Smooth muscle cell (in vitro differentiated cells): ENCODE data around the gene NKG7. TPM values are rescaled to one million over a fixed set of nuclear protein-coding genes. Genes with fewer than 3 reads are reported as not detected.
A peak's percentile ranks its signal among the peaks of the same experiment; 100 is the strongest.
"Not testable (repeated sequence)": the region's sequence is repeated elsewhere in the genome, so short reads cannot be mapped to it uniquely, and the experiment has no call there.

Experiments used
- DNase-seq: peaks from one replicate; lab custom pipeline; 2025; ENCODE audit not compliant: unreplicated experiment; lab: John Stamatoyannopoulos, UW
- H2AFZ ChIP-seq: fragments of 200-600 bp; sonication (generic); 2 replicates; pipeline ENCODE4 v1.6.0; 2016; ENCODE audit warnings: antibody characterized with exemption, low read depth, mild to moderate bottlenecking
- H3F3A ChIP-seq: fragments of 200-600 bp; sonication (generic); 2 replicates; pipeline ENCODE4 v1.6.0; 2017; ENCODE audit warnings: antibody characterized with exemption, low read depth
- H3K27ac ChIP-seq: fragments of 200-600 bp; sonication (generic); 2 replicates; pipeline ENCODE4 v1.5.1; 2016; ENCODE audit warnings: low read depth, mild to moderate bottlenecking
- H3K27me3 ChIP-seq: fragments of 200-600 bp; sonication (generic); 2 replicates; pipeline ENCODE4 v1.6.1; 2016; ENCODE audit warnings: low read depth, mild to moderate bottlenecking
- H3K36me3 ChIP-seq: fragments of 200-600 bp; sonication (generic); 2 replicates; pipeline ENCODE4 v1.5.1; 2016; ENCODE audit warnings: low read depth
- H3K4me1 ChIP-seq: fragments of 200-600 bp; sonication (generic); 2 replicates; pipeline ENCODE4 v1.5.1; 2016; ENCODE audit warnings: low read depth
- H3K4me2 ChIP-seq: fragments of 200-600 bp; sonication (generic); 2 replicates; pipeline ENCODE4 v1.6.0; 2016; ENCODE audit warnings: mild to moderate bottlenecking
- H3K4me3 ChIP-seq: fragments of 200-600 bp; sonication (generic); 2 replicates; pipeline ENCODE4 v1.5.1; 2016; ENCODE audit warnings: mild to moderate bottlenecking
- H3K79me2 ChIP-seq: fragments of 200-600 bp; sonication (generic); 2 replicates; pipeline ENCODE4 v1.6.0; 2016; ENCODE audit warnings: low read depth, mild to moderate bottlenecking
- H3K9ac ChIP-seq: fragments of 200-600 bp; sonication (generic); 2 replicates; pipeline ENCODE4 v1.6.0; 2016; ENCODE audit warnings: low read depth
- H3K9me3 ChIP-seq: fragments of 200-600 bp; sonication (generic); replicated peaks from 2 replicates; pipeline ENCODE4 v1.5.1; 2016; ENCODE audit warnings: low read depth
- H4K20me1 ChIP-seq: fragments of 200-600 bp; sonication (generic); 2 replicates; pipeline ENCODE4 v1.6.0; 2016; ENCODE audit warnings: low read depth
- WGBS: methylation state at CpG from one replicate; pipeline ENCODE4 v1.1.7; 2016; ENCODE audit warnings: low lambda C conversion rate; 5-methylcytosine and 5-hydroxymethylcytosine counted together
- polyA plus RNA-seq: library from polyadenylated mRNA; unstranded; fragments of >200 nt; fragmentation: Nextera tagmentation; extraction: Ambion mirVana; gene quantifications from 2 replicates; pipeline ENCODE4 v1.2.1, GENCODE V29; 2016
- total RNA-seq: library from RNA; depleted of rRNA; stranded (reverse); fragments of >200 nt; gene quantifications from 2 replicates; pipeline ENCODE4 v1.2.3, GENCODE V29; 2014
- TF ChIP-seq, protein P1 (sequence below): fragments of 200-600 bp; sonication (generic); IDR thresholded peaks from 2 replicates; pipeline ENCODE4 v1.5.1; 2017; ENCODE audit warnings: borderline replicate concordance, mild to moderate bottlenecking, antibody characterized with exemption; ENCODE audit not compliant: insufficient read depth, poor library complexity, severe bottlenecking

Gene NKG7
- total and polyA plus RNA-seq, 2 experiments from 2014 or later, result not detected

GRCh38 chr19:51402117-51402516, 29.7 kb upstream of the NKG7 start:
- H3K36me3 ChIP-seq, result no peaks in the 10 kb centered on the region

DNA sequence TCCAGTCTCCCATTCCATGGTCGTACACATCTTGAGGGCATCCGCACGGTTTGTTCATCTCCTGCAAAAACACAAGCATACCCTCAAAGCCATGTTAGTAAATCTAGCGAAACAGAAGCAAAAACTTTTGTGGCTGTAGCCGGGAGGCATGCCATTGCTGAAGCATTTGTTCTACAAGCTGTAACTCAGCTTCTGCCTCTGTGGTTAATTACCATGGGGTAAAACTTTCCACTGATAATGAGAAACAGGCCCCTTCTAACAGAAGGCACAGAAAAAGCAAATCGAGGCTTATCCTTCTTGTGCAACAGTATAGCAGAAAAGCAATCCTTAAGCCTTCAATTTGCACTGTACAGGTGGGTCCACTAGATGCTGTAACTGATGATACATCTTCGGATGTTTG, 27.5 kb upstream of the NKG7 start:
- H3K4me2 ChIP-seq, H3K36me3 ChIP-seq: not testable (repeated sequence)

More at GRCh38 chr19:51402117-51402516, 29.7 kb upstream of the NKG7 start:
- Histone ChIP-seq H3F3A (no peaks in the 10 kb centered on the region), H3K27ac (no peak overlapping the region), H3K27me3 (no peaks in the 10 kb centered on the region), H3K4me2 (no peak overlapping the region), H3K4me3 (no peak overlapping the region), H3K9me3 (no peaks in the 10 kb centered on the region), H3K79me2 (no peaks in the 10 kb centered on the region), H3K4me1 (no peaks in the 10 kb centered on the region), H2AFZ (no peak overlapping the region), H4K20me1 (no peaks in the 10 kb centered on the region), H3K9ac (no peak overlapping the region)
- DNase-seq, result no peak
- TF ChIP-seq, protein P1, sequence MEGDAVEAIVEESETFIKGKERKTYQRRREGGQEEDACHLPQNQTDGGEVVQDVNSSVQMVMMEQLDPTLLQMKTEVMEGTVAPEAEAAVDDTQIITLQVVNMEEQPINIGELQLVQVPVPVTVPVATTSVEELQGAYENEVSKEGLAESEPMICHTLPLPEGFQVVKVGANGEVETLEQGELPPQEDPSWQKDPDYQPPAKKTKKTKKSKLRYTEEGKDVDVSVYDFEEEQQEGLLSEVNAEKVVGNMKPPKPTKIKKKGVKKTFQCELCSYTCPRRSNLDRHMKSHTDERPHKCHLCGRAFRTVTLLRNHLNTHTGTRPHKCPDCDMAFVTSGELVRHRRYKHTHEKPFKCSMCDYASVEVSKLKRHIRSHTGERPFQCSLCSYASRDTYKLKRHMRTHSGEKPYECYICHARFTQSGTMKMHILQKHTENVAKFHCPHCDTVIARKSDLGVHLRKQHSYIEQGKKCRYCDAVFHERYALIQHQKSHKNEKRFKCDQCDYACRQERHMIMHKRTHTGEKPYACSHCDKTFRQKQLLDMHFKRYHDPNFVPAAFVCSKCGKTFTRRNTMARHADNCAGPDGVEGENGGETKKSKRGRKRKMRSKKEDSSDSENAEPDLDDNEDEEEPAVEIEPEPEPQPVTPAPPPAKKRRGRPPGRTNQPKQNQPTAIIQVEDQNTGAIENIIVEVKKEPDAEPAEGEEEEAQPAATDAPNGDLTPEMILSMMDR, result no peak
- WGBS, result 95% methylated on average over 9 of the region's 9 CpGs

GRCh38 chr19:51399231-51399630, 26.8 kb upstream of the NKG7 start:
- no peaks in the 10 kb centered on the region for H3K27me3 ChIP-seq
- no peaks in the 10 kb centered on the region for H3K36me3 ChIP-seq
- DNase-seq, result no peak
- TF ChIP-seq, protein P1, result no peak
- peaks cover 9% of the 10 kb centered on the region for H3K4me1 ChIP-seq
- H3K4me3 ChIP-seq, result no peak overlapping the region
- H4K20me1 ChIP-seq, result no peaks in the 10 kb centered on the region
- no peaks in the 10 kb centered on the region for H3K79me2 ChIP-seq
- no peak overlapping the region for H2AFZ ChIP-seq
- no peak overlapping the region for H3K27ac ChIP-seq
- no peaks in the 10 kb centered on the region for H3F3A ChIP-seq
- no peaks in the 10 kb centered on the region for H3K9me3 ChIP-seq
- WGBS, result 87% methylated on average over 5 of the region's 5 CpGs
- H3K4me2 ChIP-seq, result no peak overlapping the region
- no peak overlapping the region for H3K9ac ChIP-seq

More for the DNA sequence above, 27.5 kb upstream of the NKG7 start:
- H3K79me2 ChIP-seq, H3F3A ChIP-seq, H4K20me1 ChIP-seq, H3K9ac ChIP-seq, H3K4me3 ChIP-seq, H3K9me3 ChIP-seq, H3K27me3 ChIP-seq, H3K4me1 ChIP-seq, DNase-seq, H3K27ac ChIP-seq, H2AFZ ChIP-seq: not testable (repeated sequence)
- 75% methylated on average over 7 of the region's 7 CpGs for WGBS

DNA sequence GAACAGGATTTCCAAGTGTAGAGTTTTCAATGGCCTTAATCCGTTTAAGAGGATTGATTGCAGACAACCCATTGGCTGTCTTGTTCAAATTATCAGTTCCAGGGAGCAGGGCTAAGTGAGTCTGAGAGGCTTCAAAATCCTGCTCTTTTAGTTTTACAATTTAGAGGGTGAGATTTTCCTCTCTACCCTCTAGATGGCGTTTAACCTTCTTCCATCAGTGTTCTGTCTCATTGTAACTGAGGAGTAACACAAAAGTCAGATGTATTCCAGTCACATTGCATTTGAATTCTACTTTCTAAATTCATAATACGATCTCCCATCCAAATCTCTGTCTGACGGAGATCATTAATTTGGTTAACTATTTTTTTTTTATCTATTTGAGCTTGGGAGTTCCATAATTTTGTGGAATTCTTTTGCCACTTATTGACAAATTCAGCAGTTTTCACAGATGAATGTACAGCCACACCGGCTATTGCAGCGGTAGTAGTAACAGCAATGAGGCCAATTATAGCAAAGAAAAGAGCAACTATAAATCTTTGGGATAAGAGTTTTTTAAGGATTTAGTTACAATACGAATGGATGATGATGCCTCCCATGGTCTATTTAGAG, 25.7 kb upstream of the NKG7 start:
- Histone ChIP-seq H3K27ac (no peak overlapping the region), H3K36me3 (no peaks in the 10 kb centered on the region), H3K4me3 (no peak overlapping the region), H3K27me3 (no peaks in the 10 kb centered on the region), H3K79me2 (no peaks in the 10 kb centered on the region), H3F3A (no peaks in the 10 kb centered on the region), H3K9ac (no peak overlapping the region), H2AFZ (peak overlapping the region; percentile 36), H3K9me3 (no peaks in the 10 kb centered on the region), H3K4me2 (no peak overlapping the region), H4K20me1 (no peaks in the 10 kb centered on the region), H3K4me1 (peaks cover 9% of the 10 kb centered on the region)
- TF ChIP-seq, protein P1, result peak; percentile 45
- 53% methylated on average over 7 of the region's 7 CpGs for WGBS
- DNase-seq, result no peak

- H3K4me2 ChIP-seq, H3K9me3 ChIP-seq: not testable (repeated sequence)
Measured at GRCh38 chr19:51397453-51397852, 25.0 kb upstream of the NKG7 start.

More at GRCh38 chr19:51397453-51397852, 25.0 kb upstream of the NKG7 start:
- not testable (repeated sequence) for H3K36me3 ChIP-seq, H3K79me2 ChIP-seq, H2AFZ ChIP-seq, H3K4me3 ChIP-seq, H4K20me1 ChIP-seq, H3K9ac ChIP-seq, H3K27ac ChIP-seq, H3K27me3 ChIP-seq, H3F3A ChIP-seq, H3K4me1 ChIP-seq, DNase-seq
- 61% methylated on average over 9 of the region's 9 CpGs for WGBS
